Hepatocyte (in vitro differentiated cells): ENCODE results near the gene SLC39A11. TPM values are rescaled to one million over a fixed set of nuclear protein-coding genes. Genes with fewer than 3 reads are reported as not detected.
"Not testable (repeated sequence)": the region's sequence is repeated elsewhere in the genome, so short reads cannot be mapped to it uniquely, and the experiment has no call there.

Experiments
- DNase-seq: peaks from one replicate; pipeline ENCODE4 v3.0.0-alpha.2; 2016; ENCODE audit warnings: low spot score
- H2AFZ ChIP-seq: fragments of 200-600 bp; sonication (generic); 2 replicates; pipeline ENCODE4 v1.6.0; 2016; ENCODE audit warnings: antibody characterized with exemption, mild to moderate bottlenecking
- H3K27ac ChIP-seq: fragments of 200-600 bp; sonication (generic); 2 replicates; pipeline ENCODE4 v1.5.1; 2016; ENCODE audit warnings: mild to moderate bottlenecking
- H3K27me3 ChIP-seq: fragments of 200-600 bp; sonication (generic); 2 replicates; pipeline ENCODE4 v1.6.1; 2016
- H3K36me3 ChIP-seq: fragments of 200-600 bp; sonication (generic); replicated peaks from 2 replicates; pipeline ENCODE4 v1.5.1; 2016; ENCODE audit warnings: low read depth; ENCODE audit not compliant: insufficient read depth
- H3K4me1 ChIP-seq: fragments of 200-600 bp; sonication (generic); 2 replicates; pipeline ENCODE4 v1.5.1; 2016; ENCODE audit warnings: mild to moderate bottlenecking, moderate library complexity; ENCODE audit not compliant: insufficient read depth
- H3K4me2 ChIP-seq: fragments of 200-600 bp; sonication (generic); 2 replicates; pipeline ENCODE4 v1.6.0; 2016
- H3K4me3 ChIP-seq: fragments of 200-600 bp; sonication (generic); 2 replicates; pipeline ENCODE4 v1.5.1; 2016; ENCODE audit warnings: mild to moderate bottlenecking
- H3K79me2 ChIP-seq: fragments of 200-600 bp; sonication (generic); 2 replicates; pipeline ENCODE4 v1.6.0; 2017; ENCODE audit warnings: mild to moderate bottlenecking
- H3K9me2 ChIP-seq: fragments of 200-600 bp; sonication (generic); replicated peaks from 2 replicates; pipeline ENCODE4 v1.6.0; 2017; ENCODE audit warnings: mild to moderate bottlenecking; ENCODE audit not compliant: insufficient read depth
- H3K9me3 ChIP-seq: fragments of 200-600 bp; sonication (generic); 2 replicates; pipeline ENCODE4 v1.5.1; 2016; ENCODE audit warnings: low read depth, mild to moderate bottlenecking
- H4K20me1 ChIP-seq: fragments of 200-600 bp; sonication (generic); 2 replicates; pipeline ENCODE4 v1.6.0; 2016; ENCODE audit warnings: mild to moderate bottlenecking; ENCODE audit not compliant: insufficient read depth, poor library complexity, severe bottlenecking
- EZH2 ChIP-seq: fragments of 200-600 bp; sonication (generic); IDR thresholded peaks from 2 replicates; pipeline ENCODE4 v1.6.1; 2016; ENCODE audit warnings: antibody characterized with exemption, mild to moderate bottlenecking, borderline replicate concordance
- EZH2phosphoT487 ChIP-seq: fragments of 200-600 bp; sonication (generic); IDR thresholded peaks from one replicate; pipeline ENCODE4 v1.6.1; 2018; ENCODE audit warnings: antibody characterized with exemption, mild to moderate bottlenecking, low read depth, moderate library complexity; ENCODE audit not compliant: unreplicated experiment, severe bottlenecking
- WGBS: methylation state at CpG from one replicate; pipeline ENCODE4 v1.1.6; 2016; ENCODE audit warnings: low lambda C conversion rate; ENCODE audit errors: missing lambda C conversion rate; 5-methylcytosine and 5-hydroxymethylcytosine counted together
- polyA plus RNA-seq: library from polyadenylated mRNA; unstranded; fragments of >200 nt; fragmentation: Nextera tagmentation; extraction: Ambion mirVana; gene quantifications from 2 replicates; pipeline ENCODE4 v1.2.1, GENCODE V29; 2016
- total RNA-seq: library from RNA; depleted of rRNA; stranded (reverse); fragments of >200 nt; gene quantifications from 2 replicates; pipeline ENCODE4 v1.2.3, GENCODE V29; 2014
- TF ChIP-seq, protein P1 (sequence below): fragments of 200-600 bp; sonication (generic); IDR thresholded peaks from 2 replicates; pipeline ENCODE4 v1.5.1; 2016; ENCODE audit warnings: antibody characterized with exemption, mild to moderate bottlenecking; ENCODE audit not compliant: poor library complexity

SLC39A11 gene
- total and polyA plus RNA-seq, 2 experiments from 2014 or later = 37.7 to 39.1 TPM

DNA sequence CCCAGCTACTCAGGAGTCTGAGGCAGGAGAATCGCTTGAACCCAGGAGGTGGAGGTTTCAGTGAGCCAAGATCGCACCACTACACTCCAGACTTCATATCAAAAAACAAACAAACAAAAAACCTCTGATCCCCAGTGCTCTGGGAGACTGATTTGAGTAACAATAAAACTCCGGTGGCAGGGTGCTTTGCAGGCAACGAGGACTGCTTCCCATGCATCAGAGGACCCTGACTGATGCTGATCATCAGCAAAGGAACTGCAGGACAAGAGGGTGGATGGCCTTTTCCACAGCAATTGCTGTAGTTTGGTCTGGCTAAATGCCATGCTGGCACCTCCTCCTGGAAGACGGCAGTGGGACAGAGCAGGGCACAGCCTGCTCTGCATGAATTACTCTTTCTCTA lies 6.4 kb upstream of the SLC39A11 start:
- 60% methylated on average over 5 of the region's 5 CpGs for WGBS
- TF ChIP-seq, protein P1, sequence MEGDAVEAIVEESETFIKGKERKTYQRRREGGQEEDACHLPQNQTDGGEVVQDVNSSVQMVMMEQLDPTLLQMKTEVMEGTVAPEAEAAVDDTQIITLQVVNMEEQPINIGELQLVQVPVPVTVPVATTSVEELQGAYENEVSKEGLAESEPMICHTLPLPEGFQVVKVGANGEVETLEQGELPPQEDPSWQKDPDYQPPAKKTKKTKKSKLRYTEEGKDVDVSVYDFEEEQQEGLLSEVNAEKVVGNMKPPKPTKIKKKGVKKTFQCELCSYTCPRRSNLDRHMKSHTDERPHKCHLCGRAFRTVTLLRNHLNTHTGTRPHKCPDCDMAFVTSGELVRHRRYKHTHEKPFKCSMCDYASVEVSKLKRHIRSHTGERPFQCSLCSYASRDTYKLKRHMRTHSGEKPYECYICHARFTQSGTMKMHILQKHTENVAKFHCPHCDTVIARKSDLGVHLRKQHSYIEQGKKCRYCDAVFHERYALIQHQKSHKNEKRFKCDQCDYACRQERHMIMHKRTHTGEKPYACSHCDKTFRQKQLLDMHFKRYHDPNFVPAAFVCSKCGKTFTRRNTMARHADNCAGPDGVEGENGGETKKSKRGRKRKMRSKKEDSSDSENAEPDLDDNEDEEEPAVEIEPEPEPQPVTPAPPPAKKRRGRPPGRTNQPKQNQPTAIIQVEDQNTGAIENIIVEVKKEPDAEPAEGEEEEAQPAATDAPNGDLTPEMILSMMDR = no peak
- TF ChIP-seq EZH2phosphoT487 = no peak
- TF ChIP-seq EZH2 = no peak
- H2AFZ ChIP-seq = no peak overlapping the region
- no peak overlapping the region for H3K27ac ChIP-seq
- H4K20me1 ChIP-seq = no peaks in the 10 kb centered on the region
- no peaks in the 10 kb centered on the region for H3K4me1 ChIP-seq
- no peaks in the 10 kb centered on the region for H3K9me2 ChIP-seq
- H3K4me3 ChIP-seq = no peak overlapping the region
- no peaks in the 10 kb centered on the region for H3K36me3 ChIP-seq
- no peak for DNase-seq
- H3K4me2 ChIP-seq = no peak overlapping the region
- H3K27me3 ChIP-seq = no peaks in the 10 kb centered on the region
- H3K79me2 ChIP-seq = no peaks in the 10 kb centered on the region
- H3K9me3 ChIP-seq = no peaks in the 10 kb centered on the region

DNA sequence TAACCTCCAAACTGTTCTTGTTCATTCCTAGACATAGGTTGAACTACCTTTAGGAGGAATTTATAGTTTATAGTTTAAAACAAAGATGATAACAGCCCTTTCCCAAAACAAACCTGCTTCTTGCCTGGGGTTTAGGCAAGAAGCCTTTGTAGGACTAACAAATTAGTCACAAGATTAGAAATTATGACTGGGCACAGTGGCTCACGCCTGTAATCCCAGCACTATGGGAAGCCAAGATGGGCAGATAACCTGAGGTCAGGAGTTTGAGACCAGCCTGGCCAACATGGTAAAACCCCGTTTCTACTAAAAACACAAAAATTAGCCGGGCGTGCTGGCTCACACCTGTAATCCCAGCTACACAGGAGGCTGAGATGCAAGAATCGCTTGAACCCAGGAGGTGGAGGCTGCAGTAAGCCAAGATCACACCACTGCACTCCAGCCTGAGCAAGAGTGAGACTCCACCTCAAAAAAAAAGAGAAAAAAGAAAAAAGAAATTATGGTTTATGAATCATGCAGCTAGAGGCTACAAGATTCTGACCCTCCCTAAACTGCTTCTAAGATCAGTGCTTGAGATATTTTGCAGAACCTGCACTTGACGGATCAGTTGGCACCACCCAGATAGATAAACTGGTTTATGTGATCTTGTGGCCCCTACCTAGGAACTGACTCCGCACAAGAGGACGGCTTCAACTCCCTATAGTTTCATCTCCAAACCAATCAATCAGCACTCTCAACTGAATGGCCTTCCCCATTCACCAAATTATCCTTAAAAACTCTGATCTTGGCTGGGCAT lies 5.7 kb upstream of the SLC39A11 start:
- H4K20me1 ChIP-seq, H2AFZ ChIP-seq, H3K4me2 ChIP-seq, H3K27me3 ChIP-seq, DNase-seq, H3K36me3 ChIP-seq, H3K79me2 ChIP-seq, H3K9me2 ChIP-seq, H3K4me1 ChIP-seq, H3K27ac ChIP-seq, H3K4me3 ChIP-seq, H3K9me3 ChIP-seq: not testable (repeated sequence)
- WGBS = 84% methylated on average over 8 of the region's 8 CpGs

DNA sequence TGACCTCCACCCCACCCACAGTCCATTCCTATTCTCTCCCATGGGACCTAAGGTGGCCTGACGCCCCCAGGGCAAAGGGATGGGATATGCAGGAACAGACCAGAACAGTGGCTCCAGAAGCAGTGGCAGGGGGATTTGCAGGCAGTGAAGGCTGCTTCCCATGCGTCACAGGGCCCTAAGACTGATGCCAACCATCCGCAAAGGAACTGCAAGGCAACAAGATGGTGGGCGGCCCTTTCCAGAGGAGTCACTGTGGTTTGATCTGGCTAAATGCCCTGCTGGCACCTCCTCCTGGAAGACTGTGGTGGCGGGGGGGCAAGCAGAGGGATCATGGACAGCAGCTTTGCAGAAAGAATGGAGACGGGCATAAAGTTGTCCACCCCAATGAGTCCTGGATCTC lies 4.4 kb upstream of the SLC39A11 start:
- H3K27ac ChIP-seq = no peak overlapping the region

DNA sequence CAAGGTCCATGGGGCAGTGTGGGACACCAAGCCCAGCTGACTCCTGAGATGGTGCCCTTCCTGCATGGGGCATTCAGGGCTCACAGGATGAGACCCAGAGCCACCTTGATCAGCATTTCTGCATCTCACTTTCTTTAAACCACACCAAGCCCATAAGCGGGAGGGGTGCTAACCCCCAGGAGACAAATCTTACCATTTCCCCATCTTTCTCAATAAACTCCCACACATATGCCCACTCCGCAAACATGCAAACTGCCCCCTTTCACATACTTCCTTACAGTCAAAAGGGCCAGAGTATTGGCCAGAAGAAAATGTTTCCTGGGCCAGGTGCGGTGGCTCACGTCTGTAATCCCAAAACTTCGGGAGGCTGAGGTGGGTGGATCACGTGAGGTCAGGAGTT lies 3.7 kb upstream of the SLC39A11 start:
- H2AFZ ChIP-seq = no peak overlapping the region
- H3K4me2 ChIP-seq = no peak overlapping the region
- peaks cover 4% of the 10 kb centered on the region for H3K4me1 ChIP-seq
- no peaks in the 10 kb centered on the region for H3K9me3 ChIP-seq
- TF ChIP-seq, protein P1 = no peak
- no peak for TF ChIP-seq EZH2
- no peak for TF ChIP-seq EZH2phosphoT487
- H3K4me3 ChIP-seq = no peak overlapping the region
- no peak for DNase-seq
- no peaks in the 10 kb centered on the region for H3K27me3 ChIP-seq
- no peaks in the 10 kb centered on the region for H3K9me2 ChIP-seq
- H3K27ac ChIP-seq = no peak overlapping the region
- H3K79me2 ChIP-seq = no peaks in the 10 kb centered on the region
- WGBS = 94% methylated on average over 6 of the region's 6 CpGs
- H3K36me3 ChIP-seq = no peaks in the 10 kb centered on the region
- no peaks in the 10 kb centered on the region for H4K20me1 ChIP-seq

More for the DNA sequence above, 4.4 kb upstream of the SLC39A11 start:
- Histone ChIP-seq H3K4me2 (no peak overlapping the region), H3K4me3 (no peak overlapping the region), H4K20me1 (no peaks in the 10 kb centered on the region), H3K9me3 (no peaks in the 10 kb centered on the region), H3K9me2 (no peaks in the 10 kb centered on the region), H3K36me3 (no peaks in the 10 kb centered on the region), H3K4me1 (peaks cover under 1% of the 10 kb centered on the region), H2AFZ (no peak overlapping the region), H3K79me2 (no peaks in the 10 kb centered on the region), H3K27me3 (no peaks in the 10 kb centered on the region)
- TF ChIP-seq EZH2phosphoT487 (no peak), EZH2 (no peak)
- TF ChIP-seq, protein P1 = no peak
- no peak for DNase-seq
- 86% methylated on average over 6 of the region's 6 CpGs for WGBS
